K562 (cell line): ENCODE measurements around the gene ICAM1. TPM values are rescaled to one million over a fixed set of nuclear protein-coding genes. Genes with fewer than 3 reads are reported as not detected.
A peak's percentile ranks its signal among the peaks of the same experiment; 100 is the strongest.

ENCODE experiments used
- ATF1 ChIP-seq, 2 experiments: fragments of 450-650 bp in 1 of 2; IDR thresholded peaks; 2 replicates each; pipeline ENCODE4 v1.6.1; 2016; ENCODE audit warnings: missing compliant biosample characterization in 1 of 2, missing genetic modification characterization in 1 of 2
- ATF2 ChIP-seq: sonication (generic); formaldehyde crosslinking; IDR thresholded peaks from 2 replicates; pipeline ENCODE4 v1.8.1; 2022; ENCODE audit warnings: missing genetic modification reagents
- BHLHE40 ChIP-seq: IDR thresholded peaks from 2 replicates; pipeline ENCODE4 v1.6.1; 2011; ENCODE audit warnings: low read length, improper control_type of control experiment
- BRD4 ChIP-seq: fragments of 200-600 bp; sonication (generic); IDR thresholded peaks from 2 replicates; pipeline ENCODE4 v1.6.1; 2017; ENCODE audit warnings: inconsistent platforms
- CBX3 ChIP-seq, 2 experiments: IDR thresholded peaks; 1 replicate in 1 of 2; 2 replicates in 1 of 2; pipeline ENCODE4 v1.6.1; 2012; ENCODE audit warnings: inconsistent platforms in 2 of 2, low read length in 2 of 2, borderline replicate concordance in 1 of 2, control low read depth in 1 of 2
- DLX4 ChIP-seq: fragments of 250-450 bp; sonication (Bioruptor Pico); IDR thresholded peaks from 2 replicates; pipeline ENCODE4 v1.6.1; 2021; ENCODE audit warnings: mild to moderate bottlenecking
- ELK3 ChIP-seq: fragments of 450-650 bp; formaldehyde crosslinking; IDR thresholded peaks from 2 replicates; pipeline ENCODE4 v1.4.0; 2020; ENCODE audit warnings: mild to moderate bottlenecking
- MBD1 ChIP-seq: fragments of 250-450 bp; sonication (Bioruptor Pico); IDR thresholded peaks from 2 replicates; pipeline ENCODE4 v1.8.0; 2022; ENCODE audit warnings: inconsistent platforms
- MYC ChIP-seq, 2 experiments: fragments of 250-450 bp in 1 of 2; sonication (Bioruptor Pico) in 1 of 2; IDR thresholded peaks; 2 replicates each; pipeline versions ENCODE4 v1.5.1 to v1.6.1; 2012 to 2021; ENCODE audit warnings: low read depth in 2 of 2, borderline replicate concordance in 1 of 2, improper control_type of control experiment in 1 of 2, low read length in 1 of 2, mild to moderate bottlenecking in 1 of 2, moderate library complexity in 1 of 2
- MYNN ChIP-seq, 2 experiments: sonication (generic); formaldehyde crosslinking in 1 of 2; IDR thresholded peaks; 2 replicates each; pipeline versions ENCODE4 v1.5.0 to v1.6.1; 2016 to 2020; ENCODE audit warnings: antibody characterized with exemption in 1 of 2, missing genetic modification reagents in 1 of 2
- PHB2 ChIP-seq: fragments of 450-650 bp; IDR thresholded peaks from 2 replicates; pipeline ENCODE4 v1.6.1; 2017; ENCODE audit warnings: low read depth
- POLR2H ChIP-seq: IDR thresholded peaks from 2 replicates; pipeline ENCODE4 v1.6.1; 2016; ENCODE audit warnings: missing genetic modification characterization, low read depth, mild to moderate bottlenecking, control low read depth, missing compliant biosample characterization, moderate library complexity
- RCOR1 ChIP-seq, 2 experiments: IDR thresholded peaks; 2 replicates each; pipeline ENCODE4 v1.6.1; 2012; ENCODE audit warnings: low read depth in 2 of 2, low read length in 2 of 2, borderline replicate concordance in 1 of 2, improper control_type of control experiment in 1 of 2
- SPI1 ChIP-seq: IDR thresholded peaks from 2 replicates; pipeline ENCODE4 v1.6.1; 2011; ENCODE audit warnings: low read depth, low read length, control low read depth, borderline replicate concordance
- TCF15 ChIP-seq: fragments of 250-450 bp; sonication (Bioruptor Pico); IDR thresholded peaks from 2 replicates; pipeline ENCODE4 v1.8.0; 2022; ENCODE audit warnings: moderate library complexity, mild to moderate bottlenecking, inconsistent platforms
- TCF3 ChIP-seq: sonication (generic); formaldehyde crosslinking; IDR thresholded peaks from 2 replicates; pipeline ENCODE4 v1.4.0; 2020; ENCODE audit warnings: mild to moderate bottlenecking, missing genetic modification reagents
- ZHX1 ChIP-seq: fragments of 150-350 bp; conservative IDR thresholded peaks from 2 replicates; pipeline ENCODE4 v1.6.1; 2014; ENCODE audit warnings: low read length
- ZNF239 ChIP-seq: fragments of 250-450 bp; sonication (Bioruptor Pico); IDR thresholded peaks from 2 replicates; pipeline ENCODE4 v1.4.0; 2020; ENCODE audit warnings: mild to moderate bottlenecking
- polyA plus RNA-seq, 8 experiments: library from polyadenylated mRNA; depleted of rRNA in 4 of 8; stranded (reverse) in 5 of 8; unstranded in 3 of 8; fragments of >200 nt; fragmentation: Nextera tagmentation in 2 of 8; fragmentation: Illumina TruSeq in 1 of 8; extraction: Ambion mirVana in 2 of 8; extraction: Trizol in 1 of 8; gene quantifications; 2 replicates each; pipeline versions ENCODE4 v1.2.1 to v1.2.3, GENCODE V29; 2011 to 2014; ENCODE audit warnings: inconsistent platforms in 1 of 8, missing spikeins in 1 of 8
- total RNA-seq, 7 experiments: library from RNA; depleted of rRNA in 6 of 7; stranded (reverse); fragments of >200 nt in 6 of 7; fragmentation: Illumina TruSeq in 2 of 7; extraction: Trizol in 2 of 7; gene quantifications; 2 replicates each; pipeline versions ENCODE4 v1.2.1 to v1.2.3, GENCODE V29; 2011 to 2021; ENCODE audit warnings: low replicate concordance in 1 of 7

The ICAM1 gene
- total and polyA plus RNA-seq, 9 of the 15 experiments (the other 6 are each of a cell fraction or from before 2014, with no cell fraction given): 2.3 to 24.4 (median 13.4) TPM

GRCh38 chr19:10230861-10231611, 39.9 kb upstream of the ICAM1 start, which contains the start of gene S1PR2 (continued):
- TF ChIP-seq MBD1 (CRISPR knock-in tag) (no peak), BRD4 (no peak), MYNN (IDR thresholded peaks at IDR 0.05) (no peak), MYNN (CRISPR knock-in tag; IDR thresholded peaks at IDR 0.05) (no peak), ELK3 (CRISPR knock-in tag) (no peak), PHB2 (no peak), SPI1 (no peak), TCF3 (CRISPR knock-in tag) (no peak), POLR2H (tag) (no peak), BHLHE40 (no peak; the same call in 1 of the 2 replicates), TCF15 (CRISPR knock-in tag) (no peak), DLX4 (CRISPR knock-in tag) (no peak), ATF2 (no peak; the same call in 1 of the 2 replicates), ATF1 (CRISPR knock-in tag; IDR thresholded peaks at IDR 0.05) (peak; percentile 73), ATF1 (tag; IDR thresholded peaks at IDR 0.05) (no peak; the same call in 1 of the 2 replicates), ZNF239 (CRISPR knock-in tag) (no peak), ZHX1 (no peak), CBX3 (IDR thresholded peaks at IDR 0.05; ENCODE audit: borderline replicate concordance in 1 of 2, low read length in 2 of 2) (no peak), MYC (IDR thresholded peaks at IDR 0.05; ENCODE audit: low read depth, low read length) (no peak; the same call in none of the 2 replicates), MYC (CRISPR knock-in tag; IDR thresholded peaks at IDR 0.05; ENCODE audit: borderline replicate concordance, low read depth) (no peak), RCOR1 (IDR thresholded peaks at IDR 0.05; ENCODE audit: borderline replicate concordance in 1 of 2, low read depth in 2 of 2, low read length in 2 of 2) (no peak)
